Esophagus squamous epithelium (tissue), 4 donors: ENCODE data around the gene PLA2G12A.

Experiments
- POLR2A ChIP-seq, 4 donors: fragments of 450-650 bp; IDR thresholded peaks; one replicate each; pipeline ENCODE4 v1.6.1; 2017; ENCODE audit warnings: antibody characterized with exemption in 4 of 4, mild to moderate bottlenecking in 4 of 4, moderate library complexity in 3 of 4
- TF ChIP-seq, protein P1 (sequence below), 6 experiments: fragments of 450-650 bp in 4 of 6; fragments of 200-600 bp in 2 of 6; sonication (generic) in 2 of 6; IDR thresholded peaks; one replicate each; pipeline ENCODE4 v1.5.1; 2016 to 2019; ENCODE audit warnings: antibody characterized with exemption in 6 of 6, mild to moderate bottlenecking in 4 of 6, moderate library complexity in 4 of 6

DNA sequence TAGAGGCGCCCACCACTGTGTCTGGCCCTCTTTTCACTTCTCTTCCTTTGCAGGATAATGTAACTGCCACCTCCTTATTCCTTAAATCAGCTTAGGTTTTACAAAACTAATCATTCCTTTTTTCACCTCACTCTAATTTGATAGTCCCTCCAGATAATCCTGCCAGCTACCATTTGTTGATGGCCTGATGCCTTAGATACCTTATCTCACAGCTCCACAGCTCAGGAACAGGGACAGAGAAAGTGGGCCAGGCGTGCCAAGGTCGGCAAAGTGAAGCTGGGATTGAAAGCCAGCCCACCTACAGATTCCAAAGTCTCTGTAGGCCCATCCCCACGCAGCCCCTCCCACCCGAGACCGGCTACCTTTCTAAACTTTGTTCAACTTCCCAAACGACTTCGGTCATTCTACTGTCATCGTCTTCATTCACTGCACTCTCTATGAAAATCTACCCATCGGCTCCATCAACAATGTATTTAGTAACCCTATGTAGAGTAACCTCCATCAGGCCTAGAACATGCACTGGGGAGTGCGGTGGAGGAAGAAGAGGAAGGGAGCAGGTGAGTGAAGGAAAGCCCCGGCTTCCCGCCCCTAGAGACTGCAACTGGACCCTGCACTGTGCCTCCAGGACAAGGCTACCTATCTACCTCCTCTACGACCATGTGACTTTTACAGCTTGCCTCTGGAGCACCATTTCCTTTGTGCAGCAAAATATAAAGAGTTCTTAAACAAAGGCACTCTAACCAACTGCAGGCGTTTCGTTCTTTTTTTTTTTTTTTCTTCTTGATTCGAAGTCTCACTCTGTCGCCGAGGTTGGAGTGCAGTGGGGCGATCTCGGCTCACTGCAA lies 28.1 kb downstream of the PLA2G12A start:
- TF ChIP-seq, protein P1, sequence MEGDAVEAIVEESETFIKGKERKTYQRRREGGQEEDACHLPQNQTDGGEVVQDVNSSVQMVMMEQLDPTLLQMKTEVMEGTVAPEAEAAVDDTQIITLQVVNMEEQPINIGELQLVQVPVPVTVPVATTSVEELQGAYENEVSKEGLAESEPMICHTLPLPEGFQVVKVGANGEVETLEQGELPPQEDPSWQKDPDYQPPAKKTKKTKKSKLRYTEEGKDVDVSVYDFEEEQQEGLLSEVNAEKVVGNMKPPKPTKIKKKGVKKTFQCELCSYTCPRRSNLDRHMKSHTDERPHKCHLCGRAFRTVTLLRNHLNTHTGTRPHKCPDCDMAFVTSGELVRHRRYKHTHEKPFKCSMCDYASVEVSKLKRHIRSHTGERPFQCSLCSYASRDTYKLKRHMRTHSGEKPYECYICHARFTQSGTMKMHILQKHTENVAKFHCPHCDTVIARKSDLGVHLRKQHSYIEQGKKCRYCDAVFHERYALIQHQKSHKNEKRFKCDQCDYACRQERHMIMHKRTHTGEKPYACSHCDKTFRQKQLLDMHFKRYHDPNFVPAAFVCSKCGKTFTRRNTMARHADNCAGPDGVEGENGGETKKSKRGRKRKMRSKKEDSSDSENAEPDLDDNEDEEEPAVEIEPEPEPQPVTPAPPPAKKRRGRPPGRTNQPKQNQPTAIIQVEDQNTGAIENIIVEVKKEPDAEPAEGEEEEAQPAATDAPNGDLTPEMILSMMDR (IDR thresholded peaks at IDR 0.05), result no peak
- TF ChIP-seq POLR2A (IDR thresholded peaks at IDR 0.05), result no peak
